Panc1 (cell line): ENCODE data around the gene STIP1. TPM values are rescaled to one million over a fixed set of nuclear protein-coding genes. Genes with fewer than 3 reads are reported as not detected.

ENCODE experiments used
- ATAC-seq: fragments of 200-7000 bp; cut with Tn5 transposase; 2 replicates; pipeline ENCODE4 v1.9.1; 2020; ENCODE audit warnings: mild to moderate bottlenecking, moderate library complexity
- BruUV-seq: library from RNA; stranded (reverse); fragments of 400-500 nt; replicated peaks from 2 replicates; lab custom pipeline; 2021; lab: Mats Ljungman, UMichigan
- CTCF ChIA-PET: fragments of 300-600 bp; sonication (Branson Sonifier 250); formaldehyde crosslinking; loops from one replicate; lab custom pipeline; 2022; ENCODE audit warnings: antibody characterized with exemption; lab: Charles Lee
- POLR2A ChIA-PET: fragments of 300-600 bp; sonication (Branson Sonifier 250); formaldehyde crosslinking; loops from one replicate; lab custom pipeline; 2022; ENCODE audit warnings: antibody characterized with exemption; lab: Charles Lee
- DNase-seq: peaks from one replicate; pipeline ENCODE4 v3.0.0-alpha.2; 2010; ENCODE audit warnings: low read depth, low spot score
- H3K27ac ChIP-seq: 2 replicates; pipeline ENCODE4 v1.5.1; 2011; ENCODE audit warnings: mild to moderate bottlenecking, low read length, inconsistent platforms
- H3K27me3 ChIP-seq: fragments of 200-500 bp; sonication (Bioruptor generic); 2 replicates; pipeline ENCODE4 v1.6.0; 2014; ENCODE audit warnings: low read length, inconsistent platforms; ENCODE audit not compliant: control insufficient read depth, insufficient read depth
- H3K36me3 ChIP-seq: fragments of 200-500 bp; sonication (Bioruptor generic); 2 replicates; pipeline ENCODE4 v1.5.1; 2014; ENCODE audit warnings: inconsistent platforms, mild to moderate bottlenecking, low read length, moderate library complexity; ENCODE audit not compliant: control insufficient read depth, insufficient read depth
- H3K4me1 ChIP-seq: 2 replicates; pipeline ENCODE4 v1.5.1; 2011; ENCODE audit warnings: inconsistent platforms, mild to moderate bottlenecking, low read length, moderate library complexity; ENCODE audit not compliant: control insufficient read depth, insufficient read depth
- H3K4me3 ChIP-seq, 2 experiments: 2 replicates each; pipeline ENCODE4 v1.5.1; 2011 to 2012; ENCODE audit warnings: low read depth in 2 of 2, low read length in 2 of 2, mild to moderate bottlenecking in 2 of 2, inconsistent platforms in 1 of 2, moderate library complexity in 1 of 2
- H3K9me3 ChIP-seq: fragments of 200-500 bp; sonication (Bioruptor generic); 2 replicates; pipeline ENCODE4 v1.5.1; 2014; ENCODE audit warnings: low read depth, mild to moderate bottlenecking, inconsistent platforms, low read length, moderate library complexity; ENCODE audit not compliant: control insufficient read depth, insufficient read depth
- CTCF ChIP-seq: fragments of 450-650 bp; IDR thresholded peaks from 2 replicates; pipeline ENCODE4 v1.5.1; 2017; ENCODE audit warnings: mild to moderate bottlenecking
- POLR2AphosphoS5 ChIP-seq: IDR thresholded peaks from 2 replicates; pipeline ENCODE4 v1.6.1; 2012; ENCODE audit warnings: mild to moderate bottlenecking, low read depth, low read length, moderate library complexity
- REST ChIP-seq, 2 experiments: IDR thresholded peaks; 2 replicates each; pipeline ENCODE4 v1.6.1; 2011 to 2012; ENCODE audit warnings: low read depth in 2 of 2, control low read depth in 1 of 2, low read length in 1 of 2, mild to moderate bottlenecking in 1 of 2, moderate library complexity in 1 of 2; ENCODE audit not compliant: insufficient read depth in 1 of 2
- SIN3A ChIP-seq: IDR thresholded peaks from 2 replicates; pipeline ENCODE4 v1.6.1; 2012; ENCODE audit warnings: low read depth, mild to moderate bottlenecking, low read length, moderate library complexity, borderline replicate concordance; ENCODE audit not compliant: insufficient read depth
- TCF7L2 ChIP-seq: IDR thresholded peaks from 2 replicates; pipeline ENCODE4 v1.6.1; 2011; ENCODE audit warnings: mild to moderate bottlenecking, low read depth, low read length, inconsistent platforms
- in situ Hi-C: cut with HindIII; loops from 2 replicates; pipeline ENCODE4 v1.10.0; 2016; ENCODE audit warnings: low sequenced_read_pairs, low pct_unique_long_range_greater_than_20kb
- intact Hi-C: fragments of 100-400 bp; cut with micrococcal nuclease; formaldehyde crosslinking; loops from one replicate; pipeline ENCODE4 v1.10.0; 2022; ENCODE audit not compliant: unreplicated experiment
- total RNA-seq: library from RNA; stranded (reverse); gene quantifications from one replicate; pipeline ENCODE4 v1.2.1, GENCODE V29; 2021; ENCODE audit not compliant: unreplicated experiment

STIP1 gene
- total RNA-seq, 1 experiment from 2014 or later, result 344 TPM

- TF ChIP-seq POLR2AphosphoS5 (no peak), CTCF (no peak), SIN3A (no peak), REST (IDR thresholded peaks at IDR 0.05; ENCODE audit: insufficient read depth in 1 of 2, low read depth in 2 of 2, low read length in 1 of 2) (no peak), TCF7L2 (no peak)
- no TSS peak for BruUV-seq
- no peak overlapping the region for H3K4me3 ChIP-seq
- in situ Hi-C loops, result no loop called here
- CTCF ChIA-PET, result no interaction called here
- no peaks in the 10 kb centered on the region; the same call in none of the 2 replicates for H3K4me1 ChIP-seq
- ATAC-seq, result no peak
- POLR2A ChIA-PET, result interaction anchor here (0.5 kb wide), 1 partner anchor 11 kb away, joined by 5 read pairs; no protein-coding TSS in a partner anchor
- no peak overlapping the region for H3K27ac ChIP-seq
- H3K36me3 ChIP-seq, result no peaks in the 10 kb centered on the region; the same call in 1 of the 2 replicates
- no peaks in the 10 kb centered on the region for H3K9me3 ChIP-seq
- no peak for DNase-seq
- no peaks in the 10 kb centered on the region for H3K27me3 ChIP-seq
- intact Hi-C loops, result no loop called here
These were observed 34.3 kb downstream of the STIP1 start for GRCh38 chr11:64220271-64220670.

- Histone ChIP-seq H3K9me3 (no peaks in the 10 kb centered on the region), H3K4me3 (no peak overlapping the region), H3K4me1 (no peaks in the 10 kb centered on the region; the same call in none of the 2 replicates), H3K36me3 (peaks cover 2% of the 10 kb centered on the region), H3K27ac (no peak overlapping the region), H3K27me3 (no peaks in the 10 kb centered on the region)
- no peak; the same call in 1 of the 2 replicates for ATAC-seq
- no peak for DNase-seq
- BruUV-seq, result no TSS peak
- no peak for TF ChIP-seq TCF7L2
- TF ChIP-seq POLR2AphosphoS5, result no peak
- no peak for TF ChIP-seq SIN3A
- TF ChIP-seq REST (IDR thresholded peaks at IDR 0.05; ENCODE audit: insufficient read depth in 1 of 2, low read depth in 2 of 2, low read length in 1 of 2), result no peak
- TF ChIP-seq CTCF, result no peak
- ChIA-PET POLR2A (interaction anchor here (0.5 kb wide), 1 partner anchor 11 kb away, joined by 5 read pairs; no protein-coding TSS in a partner anchor), CTCF (no interaction called here)
- in situ Hi-C loops (no loop called here), intact Hi-C loops (no loop called here)
These were observed 34.8 kb downstream of the STIP1 start for GRCh38 chr11:64220798-64221197.
